DMS53 (cell line): ENCODE results near the gene DUSP28.
A peak's percentile ranks its signal among the peaks of the same experiment; 100 is the strongest.

Experiments
- DNase-seq: peaks from one replicate; lab custom pipeline; 2025; lab: John Stamatoyannopoulos, UW

DUSP28 gene

GRCh38 chr2:240600451-240600961, 40.3 kb downstream of the DUSP28 start:
- no peak for DNase-seq

DNA sequence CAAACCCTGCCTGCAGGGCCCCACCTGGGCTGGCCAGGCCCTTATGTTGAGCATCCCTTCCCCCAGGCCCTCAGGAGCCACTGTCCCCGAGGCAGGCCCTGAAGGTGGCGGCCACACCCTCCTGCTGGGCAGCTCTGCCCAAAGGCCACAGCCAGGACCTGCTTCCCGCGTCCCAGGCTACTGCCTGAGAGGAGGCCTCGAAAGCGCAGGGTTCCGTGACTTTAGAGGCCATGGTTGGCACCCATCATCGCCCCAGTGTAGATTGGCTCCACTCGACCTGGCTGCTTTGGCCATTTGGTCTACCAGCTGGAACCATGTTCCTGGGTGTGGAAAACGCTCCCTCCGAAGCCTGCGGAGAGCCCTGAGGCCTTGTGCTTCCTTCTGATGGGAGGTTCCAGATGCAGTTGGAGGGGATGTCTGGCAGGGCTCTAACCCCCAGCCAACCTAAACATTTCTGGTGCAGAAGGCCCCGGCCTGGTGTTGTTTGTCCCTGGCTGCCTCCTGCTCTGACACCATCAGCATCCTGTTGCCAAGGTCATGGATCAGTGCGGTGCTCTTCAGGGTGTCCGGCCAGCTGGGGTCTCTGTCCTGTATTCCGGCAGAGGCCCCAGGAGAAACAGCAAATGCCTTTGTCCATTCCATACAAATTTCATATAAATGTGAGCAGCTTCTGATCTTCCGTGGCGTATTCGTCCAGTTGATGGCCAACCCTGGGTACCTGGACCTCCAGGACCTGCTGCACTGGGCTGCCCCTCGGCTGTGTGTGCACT, 41.1 kb downstream of the DUSP28 start:
- DNase-seq, result no peak

DNA sequence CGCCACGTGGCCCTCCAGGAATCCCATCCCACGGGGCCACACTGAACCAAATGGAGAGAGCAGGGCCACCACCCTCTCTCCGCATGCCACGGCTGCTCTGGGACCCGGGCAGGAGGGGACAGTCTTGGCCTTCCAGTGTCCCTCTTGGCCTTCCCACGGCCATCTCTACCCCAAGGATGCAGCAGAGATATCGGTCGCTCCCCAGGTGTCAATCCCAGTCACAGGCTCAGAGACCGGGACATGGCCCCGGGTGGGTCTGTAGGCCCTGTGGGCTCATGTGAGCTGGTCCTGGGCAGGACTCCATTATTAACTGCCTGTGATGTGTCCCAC, 41.6 kb downstream of the DUSP28 start:
- DNase-seq, result no peak

- no peak for DNase-seq
Measured at GRCh38 chr2:240602266-240603050, 42.3 kb downstream of the DUSP28 start.

GRCh38 chr2:240603081-240603835, 43.1 kb downstream of the DUSP28 start:
- no peak for DNase-seq

DNA sequence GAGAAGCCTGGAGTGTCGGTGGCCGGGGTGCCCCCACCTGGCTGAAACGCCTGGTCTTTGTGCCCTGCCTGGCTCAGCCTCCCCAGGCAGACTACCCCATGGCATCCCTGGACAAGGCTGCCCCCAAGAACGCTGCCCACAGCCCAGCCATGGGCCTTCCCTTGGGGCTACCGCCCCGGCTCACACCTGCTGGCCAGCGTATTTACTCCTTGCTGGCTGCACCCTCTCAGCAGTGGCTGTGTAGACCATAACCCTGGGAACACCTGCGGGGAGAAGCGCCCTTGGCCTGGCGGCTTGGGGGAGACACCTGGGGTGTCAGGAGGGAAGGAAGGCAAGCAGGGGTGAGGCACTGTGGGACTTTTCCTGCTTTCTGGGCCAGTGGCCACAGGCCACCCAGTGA, 43.7 kb downstream of the DUSP28 start:
- no peak for DNase-seq

- DNase-seq, result peak; percentile 82
Measured at GRCh38 chr2:240604291-240604938, 44.3 kb downstream of the DUSP28 start.

DNA sequence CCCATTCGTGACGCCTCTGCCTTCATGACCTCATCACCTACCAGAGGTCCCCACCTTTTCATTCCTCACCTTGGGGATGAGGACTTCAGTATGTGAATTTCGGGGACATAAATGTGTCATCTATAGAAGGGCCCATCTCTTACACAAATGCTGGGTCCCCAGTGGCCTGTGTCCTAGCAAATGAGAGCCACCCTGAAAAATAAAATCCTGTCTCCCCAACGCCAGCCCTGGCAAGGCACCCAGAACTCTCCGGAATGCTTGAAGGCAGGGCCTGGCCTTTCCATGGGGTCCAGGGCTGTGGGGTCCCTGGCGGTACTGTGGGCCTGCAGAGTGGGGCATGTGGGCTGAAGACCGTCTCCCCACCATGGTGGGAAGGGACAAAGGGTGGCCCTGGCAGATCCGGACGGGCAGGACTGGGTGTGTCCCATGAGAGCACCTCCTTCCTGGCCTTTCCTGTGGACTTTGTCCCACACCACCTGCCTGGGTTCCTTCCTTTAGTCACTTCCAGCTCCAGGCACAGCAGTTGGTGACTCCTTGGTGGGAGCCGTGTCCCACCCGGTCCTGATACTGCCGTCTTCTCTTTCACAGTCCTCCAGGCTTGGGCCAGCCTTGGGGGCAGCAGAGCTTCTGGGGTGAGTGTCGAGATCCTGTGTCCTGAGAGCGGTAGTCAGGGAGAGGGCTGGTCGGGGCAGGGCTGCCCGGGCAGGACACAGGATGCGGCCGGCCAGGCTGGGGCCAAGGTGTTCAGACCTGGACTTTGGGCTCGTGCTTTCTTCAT, 45.0 kb downstream of the DUSP28 start:
- DNase-seq, result peak; percentile 76

DNA sequence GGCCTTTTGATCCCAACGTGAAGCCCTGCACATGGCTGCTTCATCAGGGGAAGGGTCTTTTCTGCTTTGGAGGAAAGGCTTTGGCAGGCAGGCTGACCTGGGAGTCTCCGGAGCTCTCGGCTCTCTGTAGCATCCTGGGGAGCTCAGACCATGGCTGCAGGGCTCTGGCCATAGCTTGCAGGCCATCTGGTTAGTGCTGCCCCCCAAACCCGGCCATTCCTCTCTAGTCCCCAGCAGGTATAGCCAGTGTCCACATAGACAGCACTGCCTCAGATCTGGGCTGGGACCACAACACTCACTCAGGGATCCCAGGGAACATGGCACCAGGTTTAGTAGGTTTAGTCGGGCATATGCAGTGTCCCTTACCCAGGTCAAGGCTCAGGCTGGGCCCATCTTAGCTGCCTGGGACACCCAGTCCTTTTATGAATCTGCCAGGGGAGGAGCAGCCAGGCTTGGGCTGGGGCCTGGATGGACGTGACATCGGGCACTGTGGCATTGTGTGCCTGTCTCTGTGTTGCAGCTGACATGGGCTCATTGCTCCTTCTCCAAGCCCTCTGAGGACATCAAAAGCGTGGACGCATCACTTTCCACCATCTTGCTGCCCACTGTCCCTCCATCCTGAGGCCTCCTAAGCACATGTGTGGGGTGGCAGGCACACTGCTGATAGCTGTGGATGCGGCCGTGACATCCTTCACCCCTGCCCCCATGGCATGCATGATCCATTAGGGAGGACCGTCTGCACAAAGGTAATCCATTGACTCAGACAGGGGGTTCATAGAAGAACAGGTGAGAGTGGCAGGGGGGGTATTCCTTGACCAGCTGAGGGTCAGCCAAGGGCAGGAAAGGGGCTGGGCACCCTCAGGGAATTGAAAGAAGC, 45.9 kb downstream of the DUSP28 start:
- no peak for DNase-seq

DNA sequence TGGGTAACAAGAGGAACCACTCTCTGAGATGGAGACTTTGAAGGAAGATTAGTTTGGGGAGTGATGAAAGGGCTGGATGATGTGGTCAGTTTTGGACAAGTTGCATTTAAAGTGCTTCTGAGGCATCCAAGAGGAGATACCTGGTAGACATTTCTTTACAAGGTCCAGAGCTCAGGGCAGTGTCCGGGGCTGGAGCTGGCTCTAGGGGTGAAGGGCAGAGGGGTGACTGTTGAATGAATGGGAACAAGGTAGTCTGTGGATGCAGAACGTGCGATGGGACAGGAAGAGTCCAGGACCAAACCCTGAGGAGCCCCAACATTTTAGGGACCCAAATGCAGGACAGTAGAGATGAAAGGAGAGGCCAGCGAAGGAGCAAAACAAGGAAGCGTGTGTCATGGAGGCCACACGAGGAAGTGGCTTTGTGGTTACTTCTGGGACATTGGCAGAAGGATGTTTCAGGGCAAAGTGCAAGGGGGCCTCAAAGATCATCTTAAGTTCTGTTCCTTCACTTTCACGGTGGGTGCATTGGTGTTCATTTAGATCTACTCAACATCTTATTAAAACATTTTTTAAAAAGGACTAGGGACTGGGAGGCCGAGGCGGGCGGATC, 51.5 kb downstream of the DUSP28 start:
- DNase-seq, result no peak
